ENCODE measurements around the gene EHD4. TPM values are rescaled to one million over a fixed set of nuclear protein-coding genes. Genes with fewer than 3 reads are reported as not detected.

The EHD4 gene
- total RNA-seq, 1 experiment from 2014 or later, result 22.0 TPM

GRCh38 chr15:41948490-41948889 lies 23.9 kb downstream of the EHD4 start:
- H3K27me3 ChIP-seq (ENCODE audit: control insufficient read depth, insufficient read depth, low read length), result no peaks in the 10 kb centered on the region
- no peak for DNase-seq
- H3K36me3 ChIP-seq (replicated peaks; ENCODE audit: control insufficient read depth, insufficient read depth, low read length), result peaks cover 13% of the 10 kb centered on the region
- no peak overlapping the region for H3K4me3 ChIP-seq (ENCODE audit: insufficient read depth, low read depth, low read length)

DNA sequence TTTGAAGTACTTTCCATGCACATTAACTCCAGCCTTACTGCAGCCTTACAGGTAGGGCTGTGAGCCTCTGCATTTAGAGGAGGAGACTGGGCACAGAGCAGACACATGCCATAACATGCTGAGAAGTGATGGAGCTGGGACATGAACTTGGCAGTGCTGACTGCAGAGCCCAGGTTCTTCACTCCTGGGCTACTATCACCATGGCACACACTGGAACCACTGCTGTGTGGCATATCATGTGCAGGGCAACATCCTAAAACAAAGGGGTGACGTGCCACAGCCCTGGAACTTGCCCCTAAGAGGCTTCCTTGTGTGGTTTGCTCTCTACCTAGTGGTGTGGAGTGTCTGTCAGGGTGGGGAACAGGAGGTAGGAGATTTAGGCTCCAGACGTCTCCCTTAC lies 25.4 kb downstream of the EHD4 start:
- peaks cover 5% of the 10 kb centered on the region for H3K36me3 ChIP-seq (replicated peaks; ENCODE audit: control insufficient read depth, insufficient read depth, low read length)
- DNase-seq, result no peak
- no peak overlapping the region for H3K4me3 ChIP-seq (ENCODE audit: insufficient read depth, low read depth, low read length)
- no peaks in the 10 kb centered on the region for H3K27me3 ChIP-seq (ENCODE audit: control insufficient read depth, insufficient read depth, low read length)

GRCh38 chr15:41945731-41946130 lies 26.6 kb downstream of the EHD4 start:
- H3K4me3 ChIP-seq (ENCODE audit: insufficient read depth, low read depth, low read length), result no peak overlapping the region
- no peaks in the 10 kb centered on the region for H3K27me3 ChIP-seq (ENCODE audit: control insufficient read depth, insufficient read depth, low read length)
- DNase-seq, result no peak
- peaks cover 1% of the 10 kb centered on the region for H3K36me3 ChIP-seq (replicated peaks; ENCODE audit: control insufficient read depth, insufficient read depth, low read length)

DNA sequence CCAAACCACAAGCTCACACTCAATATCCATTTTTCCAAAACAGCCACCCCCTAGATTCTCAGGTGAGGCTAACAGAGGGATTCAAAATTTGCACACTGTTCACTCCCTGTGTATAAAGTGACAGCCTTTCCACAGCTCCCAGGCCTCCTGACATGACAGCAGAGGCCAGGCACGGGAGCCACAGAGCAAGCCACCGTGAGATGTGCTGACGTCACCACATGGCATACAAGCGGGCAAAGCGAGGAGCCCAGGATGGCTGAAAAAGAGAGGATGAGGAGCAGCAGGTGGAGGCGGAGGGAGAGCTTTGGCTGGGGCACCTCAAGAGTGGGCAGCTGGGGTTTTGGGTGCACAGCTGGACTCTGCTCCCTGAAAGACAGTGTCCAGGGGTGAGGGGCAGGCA lies 27.1 kb downstream of the EHD4 start:
- Histone ChIP-seq H3K36me3 (replicated peaks; ENCODE audit: control insufficient read depth, insufficient read depth, low read length) (peaks cover 1% of the 10 kb centered on the region), H3K4me3 (ENCODE audit: insufficient read depth, low read depth, low read length) (no peak overlapping the region), H3K27me3 (ENCODE audit: control insufficient read depth, insufficient read depth, low read length) (no peaks in the 10 kb centered on the region)
- DNase-seq, result no peak

DNA sequence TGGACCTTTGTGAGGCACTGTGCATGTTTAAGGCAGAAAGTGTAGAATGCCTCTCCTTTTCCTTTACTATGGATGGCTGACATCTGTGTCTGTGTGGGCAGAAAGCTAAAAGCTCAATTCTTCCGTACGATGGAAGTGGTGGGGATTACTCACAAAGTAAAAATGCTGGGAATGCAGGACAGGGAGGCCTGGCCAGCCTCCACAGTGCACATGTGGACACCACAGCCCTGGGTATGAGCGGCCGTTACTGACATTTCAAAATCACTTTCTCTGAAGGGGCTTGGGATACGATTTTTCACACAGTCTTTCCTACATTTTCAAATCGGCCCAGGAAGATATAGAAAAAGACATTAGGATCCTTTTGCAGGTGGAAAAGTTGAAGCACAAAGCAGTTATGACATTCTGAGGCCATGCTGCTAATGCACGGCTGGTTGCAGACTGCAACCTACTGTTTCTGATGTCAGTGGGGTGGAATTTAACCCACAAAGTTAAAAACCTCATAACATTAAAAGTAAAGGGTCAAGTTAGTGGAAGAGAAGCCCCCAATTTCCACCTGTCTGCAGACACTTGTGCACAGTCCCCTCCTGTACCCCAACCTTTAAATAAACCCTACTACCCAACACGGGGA lies 27.9 kb downstream of the EHD4 start:
- Histone ChIP-seq H3K27me3 (ENCODE audit: control insufficient read depth, insufficient read depth, low read length) (no peaks in the 10 kb centered on the region), H3K36me3 (replicated peaks; ENCODE audit: control insufficient read depth, insufficient read depth, low read length) (peaks cover 3% of the 10 kb centered on the region), H3K4me3 (ENCODE audit: insufficient read depth, low read depth, low read length) (no peak overlapping the region)
- DNase-seq, result no peak

GRCh38 chr15:41943543-41944312 lies 28.6 kb downstream of the EHD4 start:
- Histone ChIP-seq H3K27me3 (ENCODE audit: control insufficient read depth, insufficient read depth, low read length) (no peaks in the 10 kb centered on the region), H3K36me3 (replicated peaks; ENCODE audit: control insufficient read depth, insufficient read depth, low read length) (peaks cover 3% of the 10 kb centered on the region)
- no peak for DNase-seq

GRCh38 chr15:41942886-41943285 lies 29.5 kb downstream of the EHD4 start:
- H3K36me3 ChIP-seq (replicated peaks; ENCODE audit: control insufficient read depth, insufficient read depth, low read length), result peaks cover 3% of the 10 kb centered on the region
- no peak overlapping the region for H3K4me3 ChIP-seq (ENCODE audit: insufficient read depth, low read depth, low read length)
- DNase-seq, result no peak
- no peaks in the 10 kb centered on the region for H3K27me3 ChIP-seq (ENCODE audit: control insufficient read depth, insufficient read depth, low read length)

More at GRCh38 chr15:41943543-41944312, 28.6 kb downstream of the EHD4 start:
- no peak overlapping the region for H3K4me3 ChIP-seq (ENCODE audit: insufficient read depth, low read depth, low read length)

- no peak overlapping the region for H3K4me3 ChIP-seq (ENCODE audit: insufficient read depth, low read depth, low read length)
- peaks cover 3% of the 10 kb centered on the region for H3K36me3 ChIP-seq (replicated peaks; ENCODE audit: control insufficient read depth, insufficient read depth, low read length)
- DNase-seq, result no peak
- no peaks in the 10 kb centered on the region for H3K27me3 ChIP-seq (ENCODE audit: control insufficient read depth, insufficient read depth, low read length)
Observed at GRCh38 chr15:41941644-41942415, 30.5 kb downstream of the EHD4 start.

- no peak overlapping the region for H3K4me3 ChIP-seq (ENCODE audit: insufficient read depth, low read depth, low read length)
- H3K27me3 ChIP-seq (ENCODE audit: control insufficient read depth, insufficient read depth, low read length), result no peaks in the 10 kb centered on the region
- DNase-seq, result no peak
- H3K36me3 ChIP-seq (replicated peaks; ENCODE audit: control insufficient read depth, insufficient read depth, low read length), result peaks cover 3% of the 10 kb centered on the region
Observed at GRCh38 chr15:41940441-41940857, 31.9 kb downstream of the EHD4 start.

DNA sequence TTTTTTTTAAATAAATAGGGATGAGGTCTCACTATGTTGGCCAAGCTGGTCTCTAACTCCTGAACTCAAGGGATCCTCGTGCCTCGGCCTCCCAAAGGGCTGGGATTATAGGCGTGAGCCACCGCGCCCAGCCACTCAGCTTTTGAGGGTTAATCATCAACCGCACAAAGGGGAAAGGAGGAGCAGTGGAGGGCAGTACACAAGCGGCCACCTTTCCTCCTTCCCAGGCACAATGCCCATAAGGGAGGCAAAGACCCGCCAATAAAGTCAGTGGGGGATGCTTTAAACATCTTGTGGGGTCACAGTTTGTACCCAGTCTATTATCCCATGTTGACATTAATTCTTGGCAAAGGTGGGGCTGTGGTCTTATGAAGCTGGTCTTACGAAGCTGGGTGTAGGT lies 32.4 kb downstream of the EHD4 start:
- no peaks in the 10 kb centered on the region for H3K27me3 ChIP-seq (ENCODE audit: control insufficient read depth, insufficient read depth, low read length)
- peaks cover 3% of the 10 kb centered on the region for H3K36me3 ChIP-seq (replicated peaks; ENCODE audit: control insufficient read depth, insufficient read depth, low read length)
- H3K4me3 ChIP-seq (ENCODE audit: insufficient read depth, low read depth, low read length), result no peak overlapping the region
- no peak for DNase-seq

DNA sequence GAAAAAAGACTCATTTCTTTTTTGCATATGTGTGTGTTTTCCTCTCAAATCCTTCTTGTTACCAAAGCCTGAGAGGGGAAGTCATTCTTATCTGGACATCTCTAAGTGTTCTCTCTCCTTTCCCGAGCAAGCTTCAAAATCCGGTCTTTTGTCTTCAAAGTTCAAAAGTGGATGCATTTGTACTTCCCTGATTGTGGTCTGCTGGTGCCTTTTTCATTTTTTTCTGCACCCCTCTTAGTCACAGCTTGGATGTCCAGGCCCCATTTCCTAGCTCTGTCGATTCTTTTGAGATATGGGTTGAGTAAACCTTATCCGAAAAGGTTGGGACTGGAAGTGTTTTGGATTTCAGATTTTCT lies 34.8 kb downstream of the EHD4 start:
- Histone ChIP-seq H3K36me3 (replicated peaks; ENCODE audit: control insufficient read depth, insufficient read depth, low read length) (peaks cover 3% of the 10 kb centered on the region), H3K4me3 (ENCODE audit: insufficient read depth, low read depth, low read length) (no peak overlapping the region), H3K27me3 (ENCODE audit: control insufficient read depth, insufficient read depth, low read length) (no peaks in the 10 kb centered on the region)
- no peak for DNase-seq

- no peak overlapping the region for H3K4me3 ChIP-seq (ENCODE audit: insufficient read depth, low read depth, low read length)
- H3K27me3 ChIP-seq (ENCODE audit: control insufficient read depth, insufficient read depth, low read length), result no peaks in the 10 kb centered on the region
- H3K36me3 ChIP-seq (replicated peaks; ENCODE audit: control insufficient read depth, insufficient read depth, low read length), result peaks cover 3% of the 10 kb centered on the region
- DNase-seq, result no peak
Observed at GRCh38 chr15:41936649-41937567, 35.4 kb downstream of the EHD4 start.

- Histone ChIP-seq H3K36me3 (replicated peaks; ENCODE audit: control insufficient read depth, insufficient read depth, low read length) (peaks cover 3% of the 10 kb centered on the region), H3K4me3 (ENCODE audit: insufficient read depth, low read depth, low read length) (no peak overlapping the region), H3K27me3 (ENCODE audit: control insufficient read depth, insufficient read depth, low read length) (no peaks in the 10 kb centered on the region)
- DNase-seq, result no peak
Observed at GRCh38 chr15:41936155-41936554, 36.2 kb downstream of the EHD4 start.

DNA sequence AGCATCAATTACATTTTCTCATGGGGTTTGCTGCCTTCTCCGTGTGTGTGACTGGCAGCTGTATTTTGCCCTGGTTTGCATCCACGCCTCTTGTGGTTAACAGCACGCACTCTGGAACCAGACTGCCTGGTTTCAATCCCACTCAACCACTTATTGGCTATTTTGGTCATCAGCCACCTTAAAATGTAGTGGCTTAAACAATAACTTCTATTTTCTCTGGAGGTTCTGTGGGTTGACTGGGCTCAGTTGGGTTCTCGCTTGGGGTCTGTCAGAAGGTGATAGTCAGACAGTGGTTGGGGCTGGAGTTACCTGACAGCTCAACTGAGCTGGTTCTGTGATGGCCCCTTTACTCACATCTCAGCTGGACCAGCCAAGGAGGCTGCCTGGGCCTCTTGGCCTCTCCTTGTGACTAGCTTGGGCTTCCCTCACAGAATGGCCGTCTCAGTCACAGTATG lies 36.8 kb downstream of the EHD4 start:
- DNase-seq, result no peak
- H3K27me3 ChIP-seq (ENCODE audit: control insufficient read depth, insufficient read depth, low read length), result no peaks in the 10 kb centered on the region
- peaks cover 3% of the 10 kb centered on the region for H3K36me3 ChIP-seq (replicated peaks; ENCODE audit: control insufficient read depth, insufficient read depth, low read length)
- no peak overlapping the region for H3K4me3 ChIP-seq (ENCODE audit: insufficient read depth, low read depth, low read length)

Data from H7 (cell line).